HEK293T (cell line): ENCODE measurements around the gene ZPLD1.

Source experiments
- CTCF ChIA-PET: fragments of 350-600 bp; formaldehyde crosslinking; extraction: SDS; loops from one replicate; lab custom pipeline; 2021; ENCODE audit warnings: antibody characterized with exemption, inconsistent platforms; lab: Yijun Ruan, JAX
- POLR2A ChIA-PET: fragments of 350-600 bp; formaldehyde crosslinking; extraction: SDS; loops from one replicate; lab custom pipeline; 2020; ENCODE audit warnings: antibody characterized with exemption, inconsistent platforms; lab: Yijun Ruan, JAX
- DNase-seq: peaks from one replicate; pipeline ENCODE4 v3.0.0; 2012; ENCODE audit warnings: mixed read lengths; ENCODE audit errors: extremely low spot score
- ARNT ChIP-seq: fragments of 450-650 bp; IDR thresholded peaks from 2 replicates; pipeline ENCODE4 v1.6.1; 2017; ENCODE audit warnings: mild to moderate bottlenecking
- BHLHE40 ChIP-seq: fragments of 450-650 bp; IDR thresholded peaks from 2 replicates; pipeline ENCODE4 v1.6.1; 2016; ENCODE audit warnings: mild to moderate bottlenecking, moderate library complexity, borderline replicate concordance
- CTBP1 ChIP-seq: fragments of 450-650 bp; IDR thresholded peaks from 2 replicates; pipeline ENCODE4 v1.6.1; 2016; ENCODE audit warnings: borderline replicate concordance
- ELF4 ChIP-seq: fragments of 450-650 bp; IDR thresholded peaks from 2 replicates; pipeline ENCODE4 v1.6.1; 2017; ENCODE audit warnings: antibody characterized with exemption
- FOXA1 ChIP-seq: fragments of 450-650 bp; IDR thresholded peaks from 2 replicates; pipeline ENCODE4 v1.6.1; 2016; ENCODE audit warnings: mild to moderate bottlenecking
- FOXK2 ChIP-seq: fragments of 450-650 bp; IDR thresholded peaks from 2 replicates; pipeline ENCODE4 v1.6.1; 2016; ENCODE audit warnings: mild to moderate bottlenecking
- FOXM1 ChIP-seq: fragments of 450-650 bp; IDR thresholded peaks from 2 replicates; pipeline ENCODE4 v1.6.1; 2017; ENCODE audit warnings: mild to moderate bottlenecking, borderline replicate concordance
- HDGF ChIP-seq: fragments of 450-650 bp; IDR thresholded peaks from 2 replicates; pipeline ENCODE4 v1.6.1; 2017; ENCODE audit warnings: antibody characterized with exemption, borderline replicate concordance
- L3MBTL2 ChIP-seq: fragments of 450-650 bp; conservative IDR thresholded peaks from 2 replicates; pipeline ENCODE4 v1.6.1; 2016; ENCODE audit warnings: mild to moderate bottlenecking
- LEF1 ChIP-seq: fragments of 450-650 bp; IDR thresholded peaks from 2 replicates; pipeline ENCODE4 v1.6.1; 2017; ENCODE audit warnings: mild to moderate bottlenecking, borderline replicate concordance
- NFRKB ChIP-seq: fragments of 450-650 bp; IDR thresholded peaks from 2 replicates; pipeline ENCODE4 v1.6.1; 2016; ENCODE audit warnings: mild to moderate bottlenecking, moderate library complexity
- SP1 ChIP-seq: fragments of 450-650 bp; IDR thresholded peaks from 2 replicates; pipeline ENCODE4 v1.6.1; 2017
- SUZ12 ChIP-seq: fragments of 450-650 bp; IDR thresholded peaks from 2 replicates; pipeline ENCODE4 v1.6.1; 2016; ENCODE audit warnings: mild to moderate bottlenecking
- TARDBP ChIP-seq: fragments of 450-650 bp; IDR thresholded peaks from 2 replicates; pipeline ENCODE4 v1.6.1; 2016
- ZNF384 ChIP-seq: fragments of 450-650 bp; IDR thresholded peaks from 2 replicates; pipeline ENCODE4 v1.6.1; 2016
- TF ChIP-seq, protein P1 (sequence below): fragments of 450-650 bp; IDR thresholded peaks from 2 replicates; pipeline ENCODE4 v1.6.1; 2016

The ZPLD1 gene

DNA sequence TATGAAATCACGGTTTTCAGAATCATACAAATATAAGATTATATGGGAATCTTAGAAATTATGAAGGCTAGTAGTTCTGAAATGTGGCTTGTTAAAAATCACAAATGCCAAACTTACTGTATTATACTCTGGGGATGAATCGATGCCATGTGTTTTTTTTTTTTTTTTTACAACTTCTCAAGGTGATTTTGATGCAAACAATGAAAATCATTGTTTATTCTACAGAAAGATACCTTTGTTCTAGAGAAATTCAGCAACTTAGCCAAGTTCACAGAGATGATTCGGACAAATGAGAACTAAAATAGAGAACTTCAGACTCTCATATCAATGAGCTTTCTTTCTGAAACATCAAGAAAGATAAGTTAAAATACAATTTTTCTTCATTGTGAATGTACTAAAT, 92.0 kb downstream of the ZPLD1 start:
- CTCF ChIA-PET: interaction anchor here (0.6 to 3.5 kb wide), 4 partner anchors 10 to 719 kb away, joined by 3 to 25 read pairs (median 4); no protein-coding TSS in a partner anchor
- TF ChIP-seq, protein P1, sequence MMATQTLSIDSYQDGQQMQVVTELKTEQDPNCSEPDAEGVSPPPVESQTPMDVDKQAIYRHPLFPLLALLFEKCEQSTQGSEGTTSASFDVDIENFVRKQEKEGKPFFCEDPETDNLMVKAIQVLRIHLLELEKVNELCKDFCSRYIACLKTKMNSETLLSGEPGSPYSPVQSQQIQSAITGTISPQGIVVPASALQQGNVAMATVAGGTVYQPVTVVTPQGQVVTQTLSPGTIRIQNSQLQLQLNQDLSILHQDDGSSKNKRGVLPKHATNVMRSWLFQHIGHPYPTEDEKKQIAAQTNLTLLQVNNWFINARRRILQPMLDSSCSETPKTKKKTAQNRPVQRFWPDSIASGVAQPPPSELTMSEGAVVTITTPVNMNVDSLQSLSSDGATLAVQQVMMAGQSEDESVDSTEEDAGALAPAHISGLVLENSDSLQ: no peak
- TF ChIP-seq BHLHE40: no peak
- TF ChIP-seq ARNT: no peak
- TF ChIP-seq TARDBP: no peak
- TF ChIP-seq CTBP1: no peak
- POLR2A ChIA-PET: interaction anchor here (0.6 kb wide), 1 partner anchor 35 kb away, joined by 3 read pairs; no protein-coding TSS in a partner anchor
- no peak for DNase-seq

DNA sequence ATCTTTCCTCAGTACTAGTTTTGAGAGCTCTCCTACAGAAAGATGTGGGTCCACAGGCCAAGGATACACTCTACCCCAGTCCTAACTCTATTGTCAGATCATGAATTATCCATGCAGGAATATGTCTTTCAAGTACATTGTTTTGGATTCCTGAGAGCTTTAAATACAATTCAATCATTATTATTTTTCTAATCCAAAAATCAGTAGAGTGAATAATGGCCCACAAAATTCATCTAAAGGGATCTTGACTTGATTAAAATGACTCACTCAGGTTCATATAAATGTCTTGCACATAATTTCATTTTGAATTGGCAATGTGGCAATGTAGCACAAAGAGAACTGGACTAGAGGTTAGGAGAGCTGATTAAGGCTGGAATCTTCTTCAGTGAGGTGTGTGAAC, 93.9 kb downstream of the ZPLD1 start:
- POLR2A ChIA-PET: interaction anchor here (1.6 kb wide), 1 partner anchor 804 kb away, joined by 3 read pairs; the partner anchor contains the start of gene CEP97
- TF ChIP-seq, protein P1: no peak
- TF ChIP-seq HDGF (no peak), FOXK2 (no peak), CTBP1 (no peak), ARNT (no peak), FOXA1 (no peak), SP1 (no peak), ZNF384 (no peak), FOXM1 (no peak), BHLHE40 (no peak), ELF4 (no peak), LEF1 (no peak), TARDBP (no peak), SUZ12 (no peak), L3MBTL2 (no peak), NFRKB (no peak)

More for the DNA sequence above, 93.9 kb downstream of the ZPLD1 start:
- CTCF ChIA-PET: interaction anchor here (1.8 to 3.5 kb wide), 3 partner anchors 16 to 300 kb away, joined by 6 to 25 read pairs (median 8); no protein-coding TSS in a partner anchor
- DNase-seq: no peak
